ENCODE measurements around the gene KSR2. TPM values are rescaled to one million over a fixed set of nuclear protein-coding genes. Genes with fewer than 3 reads are reported as not detected.

KSR2 gene
- total RNA-seq, 1 donor from 2014 or later: not detected

- Histone ChIP-seq H3K27me3 (ENCODE audit: control insufficient read depth, insufficient read depth, low read length) (no peaks in the 10 kb centered on the region), H3K36me3 (ENCODE audit: control insufficient read depth, insufficient read depth, low read length) (no peaks in the 10 kb centered on the region), H3K4me3 (ENCODE audit: low read depth, low read length) (no peak overlapping the region)
- DNase-seq (ENCODE audit: low read depth): no peak
- no peak for FAIRE-seq
- TF ChIP-seq CTCF (IDR thresholded peaks at IDR 0.05; ENCODE audit: insufficient read depth, low read length, severe bottlenecking): no peak
Observed at GRCh38 chr12:117890137-117890536, 78.7 kb downstream of the KSR2 start.

GRCh38 chr12:117889098-117889497, 79.7 kb downstream of the KSR2 start:
- H3K36me3 ChIP-seq (ENCODE audit: control insufficient read depth, insufficient read depth, low read length): no peaks in the 10 kb centered on the region
- DNase-seq (ENCODE audit: low read depth) (no peak), FAIRE-seq (no peak)
- no peaks in the 10 kb centered on the region for H3K27me3 ChIP-seq (ENCODE audit: control insufficient read depth, insufficient read depth, low read length)
- H3K4me3 ChIP-seq (ENCODE audit: low read depth, low read length): no peak overlapping the region
- no peak for TF ChIP-seq CTCF (IDR thresholded peaks at IDR 0.05; ENCODE audit: insufficient read depth, low read length, severe bottlenecking)

- no peak for TF ChIP-seq CTCF (IDR thresholded peaks at IDR 0.05; ENCODE audit: insufficient read depth, low read length, severe bottlenecking)
- no peaks in the 10 kb centered on the region for H3K27me3 ChIP-seq (ENCODE audit: control insufficient read depth, insufficient read depth, low read length)
- H3K4me3 ChIP-seq (ENCODE audit: low read depth, low read length): no peak overlapping the region
- no peaks in the 10 kb centered on the region for H3K36me3 ChIP-seq (ENCODE audit: control insufficient read depth, insufficient read depth, low read length)
- FAIRE-seq (no peak), DNase-seq (ENCODE audit: low read depth) (no peak)
Observed at GRCh38 chr12:117885211-117885610, 83.6 kb downstream of the KSR2 start.

GRCh38 chr12:117884161-117884560, 84.6 kb downstream of the KSR2 start:
- TF ChIP-seq CTCF (IDR thresholded peaks at IDR 0.05; ENCODE audit: insufficient read depth, low read length, severe bottlenecking): no peak
- no peak overlapping the region for H3K4me3 ChIP-seq (ENCODE audit: low read depth, low read length)
- DNase-seq (ENCODE audit: low read depth) (no peak), FAIRE-seq (no peak)
- no peaks in the 10 kb centered on the region for H3K27me3 ChIP-seq (ENCODE audit: control insufficient read depth, insufficient read depth, low read length)
- H3K36me3 ChIP-seq (ENCODE audit: control insufficient read depth, insufficient read depth, low read length): no peaks in the 10 kb centered on the region

- no peak overlapping the region for H3K4me3 ChIP-seq (ENCODE audit: low read depth, low read length)
- TF ChIP-seq CTCF (IDR thresholded peaks at IDR 0.05; ENCODE audit: insufficient read depth, low read length, severe bottlenecking): no peak
- H3K27me3 ChIP-seq (ENCODE audit: control insufficient read depth, insufficient read depth, low read length): no peaks in the 10 kb centered on the region
- FAIRE-seq (no peak), DNase-seq (ENCODE audit: low read depth) (no peak)
- no peaks in the 10 kb centered on the region for H3K36me3 ChIP-seq (ENCODE audit: control insufficient read depth, insufficient read depth, low read length)
Observed at GRCh38 chr12:117882603-117883184, 86.1 kb downstream of the KSR2 start.

GRCh38 chr12:117882181-117882580, 86.6 kb downstream of the KSR2 start:
- DNase-seq (ENCODE audit: low read depth) (peak; percentile 31), FAIRE-seq (no peak)
- H3K36me3 ChIP-seq (ENCODE audit: control insufficient read depth, insufficient read depth, low read length): no peaks in the 10 kb centered on the region
- no peak overlapping the region for H3K4me3 ChIP-seq (ENCODE audit: low read depth, low read length)
- no peaks in the 10 kb centered on the region for H3K27me3 ChIP-seq (ENCODE audit: control insufficient read depth, insufficient read depth, low read length)
- TF ChIP-seq CTCF (IDR thresholded peaks at IDR 0.05; ENCODE audit: insufficient read depth, low read length, severe bottlenecking): no peak
